ENCODE measurements around the gene NPHP4.

- no peak for TF ChIP-seq CTCF (IDR thresholded peaks at IDR 0.05; ENCODE audit: low read depth, low read length, poor library complexity, severe bottlenecking)
- no peak for TF ChIP-seq EZH2phosphoT487 (IDR thresholded peaks at IDR 0.05; ENCODE audit: borderline replicate concordance, low read length)
Observed at GRCh38 chr1:5934058-5934884, 58.0 kb downstream of the NPHP4 start.
